Kidney capillary endothelial cell (primary cell): Measurements from ENCODE around the gene CAMK2N1.
"Not testable (repeated sequence)": the region's sequence is repeated elsewhere in the genome, so short reads cannot be mapped to it uniquely, and the experiment has no call there.

ENCODE experiments used
- DNase-seq: peaks from one replicate; pipeline ENCODE4 v3.0.0-alpha.2; 2018; ENCODE audit warnings: low spot score

Gene CAMK2N1

GRCh38 chr1:20485527-20486456 is at the start of gene CAMK2N1:
Gene CAMK2N1, minus strand, starts transcription at chr1:20486210. Its CDS starts 831 bp downstream, at chr1:20485379.
- no peak for DNase-seq

GRCh38 chr1:20534659-20535417 is 48.8 kb upstream of the CAMK2N1 start:
- DNase-seq = no peak

GRCh38 chr1:20533635-20534034 is 47.6 kb upstream of the CAMK2N1 start:
- DNase-seq = no peak

- DNase-seq = no peak
These were observed 44.9 kb upstream of the CAMK2N1 start for GRCh38 chr1:20530901-20531300.

- no peak for DNase-seq
These were observed 44.3 kb upstream of the CAMK2N1 start for GRCh38 chr1:20530306-20530705.

- DNase-seq = no peak
These were observed 42.2 kb upstream of the CAMK2N1 start for GRCh38 chr1:20528221-20528620.

- no peak for DNase-seq
These were observed 40.3 kb upstream of the CAMK2N1 start for GRCh38 chr1:20526267-20526666.

- DNase-seq = peak; percentile 75
These were observed 36.2 kb upstream of the CAMK2N1 start for GRCh38 chr1:20521960-20522861.

GRCh38 chr1:20519609-20520262 is 33.7 kb upstream of the CAMK2N1 start:
- not testable (repeated sequence) for DNase-seq

- DNase-seq = no peak
These were observed 25.8 kb upstream of the CAMK2N1 start for GRCh38 chr1:20511518-20512428.

- no peak for DNase-seq
These were observed 22.4 kb upstream of the CAMK2N1 start for GRCh38 chr1:20508411-20508771.

- peak; percentile 79 for DNase-seq
These were observed 21.8 kb upstream of the CAMK2N1 start, which contains the start of gene MUL1 for GRCh38 chr1:20507564-20508410. Gene MUL1, minus strand, starts transcription at chr1:20508151. Its CDS starts 127 bp downstream, at chr1:20508024.

- no peak for DNase-seq
These were observed 21.2 kb upstream of the CAMK2N1 start for GRCh38 chr1:20507248-20507563.

GRCh38 chr1:20505488-20505887 is 19.5 kb upstream of the CAMK2N1 start:
- no peak for DNase-seq

GRCh38 chr1:20500716-20501115 is 14.7 kb upstream of the CAMK2N1 start:
- DNase-seq = no peak

- DNase-seq = no peak
These were observed 13.7 kb upstream of the CAMK2N1 start for GRCh38 chr1:20499718-20500117.

- DNase-seq = no peak
These were observed 13.1 kb upstream of the CAMK2N1 start for GRCh38 chr1:20499105-20499504.

- no peak for DNase-seq
These were observed 12.1 kb upstream of the CAMK2N1 start for GRCh38 chr1:20498116-20498515.

- no peak for DNase-seq
These were observed 11.5 kb upstream of the CAMK2N1 start for GRCh38 chr1:20497506-20497905.
